ENCODE measurements around the gene CSH2.

The CSH2 gene

GRCh38 chr17:63833741-63834373 is 39.6 kb downstream of the CSH2 start:
- DNase-seq: no peak

- DNase-seq: no peak
Observed at GRCh38 chr17:63833026-63833740, 40.3 kb downstream of the CSH2 start.

- no peak for DNase-seq
Observed at GRCh38 chr17:63832455-63832854, 41.0 kb downstream of the CSH2 start.

GRCh38 chr17:63832014-63832413 is 41.5 kb downstream of the CSH2 start:
- no peak for DNase-seq

- DNase-seq: no peak
Observed at GRCh38 chr17:63831505-63831904, 42.0 kb downstream of the CSH2 start.

- no peak for DNase-seq
Observed at GRCh38 chr17:63830904-63831491, 42.5 kb downstream of the CSH2 start.

GRCh38 chr17:63830278-63830677 is 43.2 kb downstream of the CSH2 start:
- no peak for DNase-seq

- DNase-seq: no peak
Observed at GRCh38 chr17:63828936-63829335, 44.5 kb downstream of the CSH2 start.

GRCh38 chr17:63827801-63828221 is 45.7 kb downstream of the CSH2 start:
- DNase-seq: no peak

- DNase-seq: peak; percentile 88
Observed at GRCh38 chr17:63827002-63827800, 46.3 kb downstream of the CSH2 start, which contains the start of the genes FTSJ3 and PSMC5. TSS of gene FTSJ3 (minus strand) at chr17:63827663. CDS start at chr17:63826902, 761 bp downstream. TSS of gene PSMC5 (plus strand) at chr17:63827431. CDS start at chr17:63827491, 60 bp downstream.

- no peak for DNase-seq
Observed at GRCh38 chr17:63826468-63827001, 46.9 kb downstream of the CSH2 start.

GRCh38 chr17:63824362-63824761 is 49.1 kb downstream of the CSH2 start:
- no peak for DNase-seq

- no peak for DNase-seq
Observed at GRCh38 chr17:63823659-63824331, 49.7 kb downstream of the CSH2 start.

GRCh38 chr17:63822537-63822936 is 50.9 kb downstream of the CSH2 start:
- DNase-seq: no peak
